Retina (tissue), 1 donor: ENCODE data around the gene FBXO47.
"Not testable (repeated sequence)": the region's sequence is repeated elsewhere in the genome, so short reads cannot be mapped to it uniquely, and the experiment has no call there.

Experiments used
- DNase-seq: peaks from one replicate; pipeline ENCODE4 v3.0.0-alpha.2; 2016

The FBXO47 gene

GRCh38 chr17:38920374-38921291 is 46.6 kb downstream of the FBXO47 start:
- DNase-seq, result no peak

- no peak for DNase-seq
These were observed 47.7 kb downstream of the FBXO47 start for GRCh38 chr17:38919316-38920078.

- no peak for DNase-seq
These were observed 48.3 kb downstream of the FBXO47 start for GRCh38 chr17:38918916-38919315.

- DNase-seq, result peak; percentile 47
These were observed 48.9 kb downstream of the FBXO47 start for GRCh38 chr17:38918129-38918913.

- DNase-seq, result no peak
These were observed 49.9 kb downstream of the FBXO47 start for GRCh38 chr17:38917259-38917658.

- DNase-seq, result no peak
These were observed 50.4 kb downstream of the FBXO47 start for GRCh38 chr17:38916771-38917170.

GRCh38 chr17:38915639-38915995 is 51.6 kb downstream of the FBXO47 start:
- no peak for DNase-seq

- no peak for DNase-seq
These were observed 52.2 kb downstream of the FBXO47 start for GRCh38 chr17:38914741-38915638.

GRCh38 chr17:38912221-38912813 is 54.9 kb downstream of the FBXO47 start:
- no peak for DNase-seq

- not testable (repeated sequence) for DNase-seq
These were observed 55.5 kb downstream of the FBXO47 start for GRCh38 chr17:38911731-38912081.

GRCh38 chr17:38911081-38911730 is 56.0 kb downstream of the FBXO47 start:
- DNase-seq, result no peak

- no peak for DNase-seq
These were observed 56.9 kb downstream of the FBXO47 start for GRCh38 chr17:38910325-38910724.

- no peak for DNase-seq
These were observed 58.5 kb downstream of the FBXO47 start for GRCh38 chr17:38908676-38909181.

- DNase-seq, result no peak
These were observed 59.1 kb downstream of the FBXO47 start for GRCh38 chr17:38907930-38908675.

- no peak for DNase-seq
These were observed 60.6 kb downstream of the FBXO47 start for GRCh38 chr17:38906460-38907228.

- DNase-seq, result no peak
These were observed 61.8 kb downstream of the FBXO47 start for GRCh38 chr17:38905375-38905774.

GRCh38 chr17:38904892-38905291 is 62.3 kb downstream of the FBXO47 start:
- no peak for DNase-seq

- no peak for DNase-seq
These were observed 63.8 kb downstream of the FBXO47 start for GRCh38 chr17:38903404-38903803.

GRCh38 chr17:38900978-38901656 is 66.1 kb downstream of the FBXO47 start:
- DNase-seq, result no peak
